Measurements from ENCODE around the gene CMYA5.

Gene CMYA5

GRCh38 chr5:79738349-79738748 lies 48.7 kb downstream of the CMYA5 start:
- TF ChIP-seq OSR1 (CRISPR knock-in tag; IDR thresholded peaks at IDR 0.05) (no peak), PPARA (CRISPR knock-in tag; IDR thresholded peaks at IDR 0.05; ENCODE audit: borderline replicate concordance) (no peak)
- TF ChIP-seq, protein P1, sequence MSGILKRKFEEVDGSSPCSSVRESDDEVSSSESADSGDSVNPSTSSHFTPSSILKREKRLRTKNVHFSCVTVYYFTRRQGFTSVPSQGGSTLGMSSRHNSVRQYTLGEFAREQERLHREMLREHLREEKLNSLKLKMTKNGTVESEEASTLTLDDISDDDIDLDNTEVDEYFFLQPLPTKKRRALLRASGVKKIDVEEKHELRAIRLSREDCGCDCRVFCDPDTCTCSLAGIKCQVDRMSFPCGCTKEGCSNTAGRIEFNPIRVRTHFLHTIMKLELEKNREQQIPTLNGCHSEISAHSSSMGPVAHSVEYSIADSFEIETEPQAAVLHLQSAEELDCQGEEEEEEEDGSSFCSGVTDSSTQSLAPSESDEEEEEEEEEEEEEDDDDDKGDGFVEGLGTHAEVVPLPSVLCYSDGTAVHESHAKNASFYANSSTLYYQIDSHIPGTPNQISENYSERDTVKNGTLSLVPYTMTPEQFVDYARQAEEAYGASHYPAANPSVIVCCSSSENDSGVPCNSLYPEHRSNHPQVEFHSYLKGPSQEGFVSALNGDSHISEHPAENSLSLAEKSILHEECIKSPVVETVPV (CRISPR knock-in tag; IDR thresholded peaks at IDR 0.05): no peak
- ATAC-seq: no peak

GRCh38 chr5:79742549-79743136 lies 53.0 kb downstream of the CMYA5 start:
- no peak for ATAC-seq

GRCh38 chr5:79743846-79744605 lies 54.4 kb downstream of the CMYA5 start:
- no peak for ATAC-seq
- TF ChIP-seq ZFP30 (CRISPR knock-in tag; IDR thresholded peaks at IDR 0.05): no peak
- TF ChIP-seq, protein P2, sequence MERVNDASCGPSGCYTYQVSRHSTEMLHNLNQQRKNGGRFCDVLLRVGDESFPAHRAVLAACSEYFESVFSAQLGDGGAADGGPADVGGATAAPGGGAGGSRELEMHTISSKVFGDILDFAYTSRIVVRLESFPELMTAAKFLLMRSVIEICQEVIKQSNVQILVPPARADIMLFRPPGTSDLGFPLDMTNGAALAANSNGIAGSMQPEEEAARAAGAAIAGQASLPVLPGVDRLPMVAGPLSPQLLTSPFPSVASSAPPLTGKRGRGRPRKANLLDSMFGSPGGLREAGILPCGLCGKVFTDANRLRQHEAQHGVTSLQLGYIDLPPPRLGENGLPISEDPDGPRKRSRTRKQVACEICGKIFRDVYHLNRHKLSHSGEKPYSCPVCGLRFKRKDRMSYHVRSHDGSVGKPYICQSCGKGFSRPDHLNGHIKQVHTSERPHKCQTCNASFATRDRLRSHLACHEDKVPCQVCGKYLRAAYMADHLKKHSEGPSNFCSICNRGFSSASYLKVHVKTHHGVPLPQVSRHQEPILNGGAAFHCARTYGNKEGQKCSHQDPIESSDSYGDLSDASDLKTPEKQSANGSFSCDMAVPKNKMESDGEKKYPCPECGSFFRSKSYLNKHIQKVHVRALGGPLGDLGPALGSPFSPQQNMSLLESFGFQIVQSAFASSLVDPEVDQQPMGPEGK (CRISPR knock-in tag; IDR thresholded peaks at IDR 0.05; ENCODE audit: borderline replicate concordance): no peak
- TF ChIP-seq ZFP3 (CRISPR knock-in tag; IDR thresholded peaks at IDR 0.05): no peak
- TF ChIP-seq ZNF565 (CRISPR knock-in tag; conservative IDR thresholded peaks at IDR 0.05; ENCODE audit: low read depth): no peak
- TF ChIP-seq, protein P1 (CRISPR knock-in tag; IDR thresholded peaks at IDR 0.05): no peak
- no peak for TF ChIP-seq SNAI2 (CRISPR knock-in tag; IDR thresholded peaks at IDR 0.05)
- TF ChIP-seq OSR1 (CRISPR knock-in tag; IDR thresholded peaks at IDR 0.05): no peak
- TF ChIP-seq GLIS3 (CRISPR knock-in tag; IDR thresholded peaks at IDR 0.05): no peak
- TF ChIP-seq POU6F1 (CRISPR knock-in tag; IDR thresholded peaks at IDR 0.05; ENCODE audit: borderline replicate concordance, low read depth): no peak
- no peak for TF ChIP-seq BACH2 (CRISPR knock-in tag; IDR thresholded peaks at IDR 0.05; ENCODE audit: borderline replicate concordance)
- no peak for TF ChIP-seq ARNTL (CRISPR knock-in tag; IDR thresholded peaks at IDR 0.05; ENCODE audit: borderline replicate concordance, low read depth)
- no peak for TF ChIP-seq RARB (CRISPR knock-in tag; IDR thresholded peaks at IDR 0.05)
- TF ChIP-seq, protein P3, sequence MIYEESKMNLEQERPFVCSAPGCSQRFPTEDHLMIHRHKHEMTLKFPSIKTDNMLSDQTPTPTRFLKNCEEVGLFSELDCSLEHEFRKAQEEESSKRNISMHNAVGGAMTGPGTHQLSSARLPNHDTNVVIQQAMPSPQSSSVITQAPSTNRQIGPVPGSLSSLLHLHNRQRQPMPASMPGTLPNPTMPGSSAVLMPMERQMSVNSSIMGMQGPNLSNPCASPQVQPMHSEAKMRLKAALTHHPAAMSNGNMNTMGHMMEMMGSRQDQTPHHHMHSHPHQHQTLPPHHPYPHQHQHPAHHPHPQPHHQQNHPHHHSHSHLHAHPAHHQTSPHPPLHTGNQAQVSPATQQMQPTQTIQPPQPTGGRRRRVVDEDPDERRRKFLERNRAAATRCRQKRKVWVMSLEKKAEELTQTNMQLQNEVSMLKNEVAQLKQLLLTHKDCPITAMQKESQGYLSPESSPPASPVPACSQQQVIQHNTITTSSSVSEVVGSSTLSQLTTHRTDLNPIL (CRISPR knock-in tag; IDR thresholded peaks at IDR 0.05; ENCODE audit: low read depth): no peak
- no peak for TF ChIP-seq ZNF70 (CRISPR knock-in tag; IDR thresholded peaks at IDR 0.05)
- TF ChIP-seq ESRRG (CRISPR knock-in tag; IDR thresholded peaks at IDR 0.05): no peak
- no peak for TF ChIP-seq PPARA (CRISPR knock-in tag; IDR thresholded peaks at IDR 0.05; ENCODE audit: borderline replicate concordance)
- TF ChIP-seq TOX (CRISPR knock-in tag; IDR thresholded peaks at IDR 0.05; ENCODE audit: borderline replicate concordance): no peak

More at GRCh38 chr5:79742549-79743136, 53.0 kb downstream of the CMYA5 start:
- TF ChIP-seq, protein P3 (CRISPR knock-in tag; IDR thresholded peaks at IDR 0.05; ENCODE audit: low read depth): no peak
- TF ChIP-seq TOX (CRISPR knock-in tag; IDR thresholded peaks at IDR 0.05; ENCODE audit: borderline replicate concordance) (no peak), TSHZ2 (CRISPR knock-in tag; IDR thresholded peaks at IDR 0.05) (no peak), ZNF70 (CRISPR knock-in tag; IDR thresholded peaks at IDR 0.05) (no peak), ESRRG (CRISPR knock-in tag; IDR thresholded peaks at IDR 0.05) (no peak), PPARA (CRISPR knock-in tag; IDR thresholded peaks at IDR 0.05; ENCODE audit: borderline replicate concordance) (no peak), ARNTL (CRISPR knock-in tag; IDR thresholded peaks at IDR 0.05; ENCODE audit: borderline replicate concordance, low read depth) (no peak), ISL1 (CRISPR knock-in tag; IDR thresholded peaks at IDR 0.05) (no peak)
